ENCODE results near the gene ITGB1. TPM values are rescaled to one million over a fixed set of nuclear protein-coding genes. Genes with fewer than 3 reads are reported as not detected.

Gene ITGB1
- total and polyA plus RNA-seq, 2 of the 8 experiments (the other 6 are each of a cell fraction or from before 2014, with no cell fraction given), result 82.7 to 321 TPM

DNA sequence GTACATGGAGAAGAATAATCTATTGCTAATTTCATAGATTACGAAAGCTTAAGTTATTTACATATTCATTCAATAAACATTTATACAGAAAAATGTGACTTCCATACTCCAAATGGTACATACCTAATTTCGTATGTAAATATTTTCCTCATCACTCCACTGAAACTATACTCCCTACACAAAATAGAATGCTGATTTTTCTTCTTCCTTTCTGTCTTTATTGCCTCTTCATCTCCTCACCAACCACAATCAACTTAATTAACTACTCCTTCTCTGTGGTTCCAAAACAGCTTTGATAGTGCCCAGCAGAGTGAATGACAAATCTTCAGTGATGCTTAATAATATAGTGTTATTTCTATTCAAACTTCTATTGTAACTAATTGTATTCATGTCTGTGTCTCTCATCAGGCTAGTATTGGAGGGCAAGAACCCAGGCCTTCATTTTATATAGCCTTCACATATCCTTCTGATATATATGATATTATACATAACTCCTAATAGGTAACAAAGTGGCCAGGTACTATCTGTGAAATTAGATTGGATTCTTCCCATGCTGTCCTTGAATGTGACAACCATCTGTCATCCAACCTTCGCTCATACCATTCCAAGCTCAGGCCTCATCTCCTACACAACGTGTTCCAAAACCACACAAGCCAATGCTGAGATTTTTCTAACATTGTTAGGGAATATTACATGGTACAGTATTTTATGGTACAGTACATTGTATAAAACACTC is 5.3 kb downstream of the ITGB1 start:
- no peak overlapping the region for H3K9ac ChIP-seq (replicated peaks in 1 of 4; ENCODE audit: extremely low read depth in 1 of 4, low read depth in 3 of 4, low read length in 3 of 4)
- H4K91ac ChIP-seq (replicated peaks; ENCODE audit: insufficient read length, low read length), result no peak overlapping the region
- WGBS, 2 experiments (ENCODE audit: extremely low coverage in 1 of 2, insufficient coverage in 1 of 2, insufficient read length in 1 of 2, insufficient replicate concordance in 2 of 2, low coverage in 1 of 2, low lambda C conversion rate in 2 of 2, missing lambda C conversion rate in 1 of 2), result 95% methylated on average over 4 of the region's 4 CpGs; no CpG with 5 or more reads in 1 of the 2 experiments
- DNase-seq (ENCODE audit: low read depth in 1 of 2, low spot score in 2 of 2) (no peak), FAIRE-seq (no peak)
- no peak overlapping the region for H3K27ac ChIP-seq (ENCODE audit: low read depth, low read length)
- H4K8ac ChIP-seq (ENCODE audit: extremely low read depth, insufficient read depth, low read length), result no peak overlapping the region
- H2AK5ac ChIP-seq (ENCODE audit: low read depth, low read length), result no peak overlapping the region
- H3K4ac ChIP-seq (replicated peaks; ENCODE audit: insufficient read length, low read depth, low read length), result no peak overlapping the region
- no peaks in the 10 kb centered on the region for H3K9me3 ChIP-seq (ENCODE audit: insufficient read depth in 2 of 2, low read depth in 1 of 2, low read length in 1 of 2)
- TF ChIP-seq BACH1 (IDR thresholded peaks at IDR 0.05; ENCODE audit: low read length), result no peak
- TF ChIP-seq TBP (IDR thresholded peaks at IDR 0.05; ENCODE audit: low read depth, low read length), result no peak
- TF ChIP-seq RBBP5 (IDR thresholded peaks at IDR 0.05; ENCODE audit: borderline replicate concordance, low read depth, low read length), result no peak
- no peak for TF ChIP-seq SP4 (IDR thresholded peaks at IDR 0.05; ENCODE audit: low read length)
- TF ChIP-seq MAX (IDR thresholded peaks at IDR 0.05), result no peak
- TF ChIP-seq, protein P1, sequence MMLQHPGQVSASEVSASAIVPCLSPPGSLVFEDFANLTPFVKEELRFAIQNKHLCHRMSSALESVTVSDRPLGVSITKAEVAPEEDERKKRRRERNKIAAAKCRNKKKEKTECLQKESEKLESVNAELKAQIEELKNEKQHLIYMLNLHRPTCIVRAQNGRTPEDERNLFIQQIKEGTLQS (IDR thresholded peaks at IDR 0.05; ENCODE audit: insufficient read depth, low read depth, low read length), result no peak
- no peak for TF ChIP-seq GTF2F1 (IDR thresholded peaks at IDR 0.05; ENCODE audit: borderline replicate concordance, low read depth, low read length)
- TF ChIP-seq, protein P2, sequence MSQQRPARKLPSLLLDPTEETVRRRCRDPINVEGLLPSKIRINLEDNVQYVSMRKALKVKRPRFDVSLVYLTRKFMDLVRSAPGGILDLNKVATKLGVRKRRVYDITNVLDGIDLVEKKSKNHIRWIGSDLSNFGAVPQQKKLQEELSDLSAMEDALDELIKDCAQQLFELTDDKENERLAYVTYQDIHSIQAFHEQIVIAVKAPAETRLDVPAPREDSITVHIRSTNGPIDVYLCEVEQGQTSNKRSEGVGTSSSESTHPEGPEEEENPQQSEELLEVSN (IDR thresholded peaks at IDR 0.05), result no peak
- TF ChIP-seq CREB1 (IDR thresholded peaks at IDR 0.05), result no peak
- peaks cover 0 to 11% of the 10 kb centered on the region in 2 experiments for H4K20me1 ChIP-seq (replicated peaks in 1 of 2; ENCODE audit: control insufficient read depth in 1 of 2, insufficient read depth in 2 of 2, low read length in 2 of 2)
- no peaks in the 10 kb centered on the region for H3K79me1 ChIP-seq (ENCODE audit: low read depth, low read length)
- H3K4me1 ChIP-seq (replicated peaks in 1 of 4; ENCODE audit: control insufficient read depth in 3 of 4, insufficient read depth in 4 of 4, low read length in 3 of 4), result peaks cover 0 to 33% (median 11%) of the 10 kb centered on the region in 4 experiments; a peak in 5 of 7 replicates
- H3K79me2 ChIP-seq (ENCODE audit: control insufficient read depth in 1 of 2, insufficient read depth in 2 of 2, low read length in 2 of 2), result peaks cover 30 to 100% of the 10 kb centered on the region in 2 experiments
- H2BK5ac ChIP-seq (ENCODE audit: low read depth, low read length), result no peak overlapping the region
- H3K36me3 ChIP-seq (ENCODE audit: control insufficient read depth in 2 of 4, insufficient read depth in 4 of 4, low read length in 3 of 4), result peaks cover 0 to 4% (median 0%) of the 10 kb centered on the region in 4 experiments; a peak in 1 of 8 replicates
- no peak overlapping the region for H3K18ac ChIP-seq (ENCODE audit: extremely low read depth, low read length)
- no peak overlapping the region for H3K14ac ChIP-seq (ENCODE audit: insufficient read length)
- H3K4me2 ChIP-seq (ENCODE audit: insufficient read depth in 1 of 2, low read depth in 2 of 2, low read length in 2 of 2), result peak overlapping the region in 1 of 2 experiments; percentile 84; a peak in 1 of 4 replicates
- no peak overlapping the region for H2BK15ac ChIP-seq (ENCODE audit: low read length)
- no peak overlapping the region for H3K56ac ChIP-seq (replicated peaks; ENCODE audit: insufficient read length, low read depth, low read length)
- no peak overlapping the region for H2BK120ac ChIP-seq (replicated peaks; ENCODE audit: low read depth, low read length)
- H3K23ac ChIP-seq (ENCODE audit: insufficient read length), result no peak overlapping the region
- H4K5ac ChIP-seq (ENCODE audit: insufficient read length, low read depth, low read length), result no peak overlapping the region
- no peak overlapping the region for H3K4me3 ChIP-seq (ENCODE audit: extremely low read depth in 1 of 4, insufficient read depth in 2 of 4, low read depth in 3 of 4, low read length in 4 of 4)
- H2BK12ac ChIP-seq (ENCODE audit: low read depth, low read length), result no peak overlapping the region
- no peaks in the 10 kb centered on the region; the same call in 1 of the 2 replicates for H3K23me2 ChIP-seq (ENCODE audit: low read depth, low read length)
- no peaks in the 10 kb centered on the region for H3K27me3 ChIP-seq (replicated peaks in 1 of 4; ENCODE audit: control insufficient read depth in 3 of 4, extremely low read depth in 1 of 4, insufficient read depth in 3 of 4, low read length in 3 of 4)
- POLR2A ChIA-PET (ENCODE audit: partially characterized antibody), result interaction anchor here (0.6 to 2.6 kb wide), 5 partner anchors 8 to 39 kb away, joined by 3 to 14 read pairs (median 3); no protein-coding TSS in a partner anchor
- CTCF ChIA-PET (ENCODE audit: partially characterized antibody), result interaction anchor here (0.9 to 1.7 kb wide), 4 partner anchors 28 to 155 kb away, joined by 3 to 4 read pairs (median 3); no protein-coding TSS in a partner anchor
- no peak overlapping the region for H2AFZ ChIP-seq (ENCODE audit: low read length)
- H2BK20ac ChIP-seq (ENCODE audit: low read length), result no peak overlapping the region

Measured in H1 (cell line).